Endothelial cell of umbilical vein (primary cell): ENCODE data around the gene LMNA.

Experiments used
- EZH2 ChIP-seq: IDR thresholded peaks from 2 replicates; pipeline ENCODE4 v1.6.1; 2012; ENCODE audit warnings: borderline replicate concordance, low read depth, mild to moderate bottlenecking, moderate library complexity, low read length, inconsistent platforms; ENCODE audit not compliant: severe bottlenecking
- FOS ChIP-seq: IDR thresholded peaks from 2 replicates; pipeline ENCODE4 v1.6.1; 2011; ENCODE audit warnings: mild to moderate bottlenecking, low read length, moderate library complexity, borderline replicate concordance; ENCODE audit not compliant: insufficient read depth
- POLR2A ChIP-seq: IDR thresholded peaks from 2 replicates; pipeline ENCODE4 v1.6.1; 2012; ENCODE audit warnings: low read depth, mild to moderate bottlenecking, control low read depth, low read length
- POLR2AphosphoS5 ChIP-seq: IDR thresholded peaks from 2 replicates; pipeline ENCODE4 v1.6.1; 2012; ENCODE audit warnings: low read depth, mild to moderate bottlenecking, control low read depth, low read length, moderate library complexity; ENCODE audit not compliant: insufficient read depth
- TF ChIP-seq, protein P1 (sequence below), 2 donors: IDR thresholded peaks; 1 replicate in 1 of 2; 2 replicates in 1 of 2; pipeline ENCODE4 v1.5.1; 2011; ENCODE audit warnings: low read length in 2 of 2, mild to moderate bottlenecking in 2 of 2, moderate library complexity in 2 of 2, control low read depth in 1 of 2, inconsistent platforms in 1 of 2, low read depth in 1 of 2; ENCODE audit not compliant: insufficient read depth in 1 of 2; ENCODE audit errors: extremely low read depth in 1 of 2
- TF ChIP-seq, protein P2 (sequence below): IDR thresholded peaks from 2 replicates; pipeline ENCODE4 v1.6.1; 2011; ENCODE audit not compliant: insufficient read depth, insufficient read length

DNA sequence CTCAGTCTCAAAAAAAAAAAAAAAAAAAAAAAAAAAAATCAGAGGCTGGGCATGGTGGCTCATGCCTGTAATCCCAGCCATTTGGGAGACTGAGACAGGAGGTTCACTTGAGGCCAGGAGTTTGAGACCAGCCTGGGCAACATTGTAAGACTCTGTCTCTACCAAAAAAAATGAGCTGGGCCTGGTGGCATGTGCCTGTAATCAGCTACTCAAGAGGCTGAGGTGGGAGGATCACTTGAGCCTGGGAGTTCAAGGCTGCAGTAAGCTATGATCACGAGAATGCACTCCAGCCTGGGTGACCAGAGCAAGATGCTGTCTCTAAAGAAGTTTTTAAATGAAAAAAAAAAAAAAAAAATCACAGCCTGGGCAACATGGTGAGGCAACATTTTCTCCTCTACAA, 49.2 kb downstream of the LMNA start:
- TF ChIP-seq POLR2A (no peak), POLR2AphosphoS5 (no peak), FOS (no peak), EZH2 (no peak)
- TF ChIP-seq, protein P1, sequence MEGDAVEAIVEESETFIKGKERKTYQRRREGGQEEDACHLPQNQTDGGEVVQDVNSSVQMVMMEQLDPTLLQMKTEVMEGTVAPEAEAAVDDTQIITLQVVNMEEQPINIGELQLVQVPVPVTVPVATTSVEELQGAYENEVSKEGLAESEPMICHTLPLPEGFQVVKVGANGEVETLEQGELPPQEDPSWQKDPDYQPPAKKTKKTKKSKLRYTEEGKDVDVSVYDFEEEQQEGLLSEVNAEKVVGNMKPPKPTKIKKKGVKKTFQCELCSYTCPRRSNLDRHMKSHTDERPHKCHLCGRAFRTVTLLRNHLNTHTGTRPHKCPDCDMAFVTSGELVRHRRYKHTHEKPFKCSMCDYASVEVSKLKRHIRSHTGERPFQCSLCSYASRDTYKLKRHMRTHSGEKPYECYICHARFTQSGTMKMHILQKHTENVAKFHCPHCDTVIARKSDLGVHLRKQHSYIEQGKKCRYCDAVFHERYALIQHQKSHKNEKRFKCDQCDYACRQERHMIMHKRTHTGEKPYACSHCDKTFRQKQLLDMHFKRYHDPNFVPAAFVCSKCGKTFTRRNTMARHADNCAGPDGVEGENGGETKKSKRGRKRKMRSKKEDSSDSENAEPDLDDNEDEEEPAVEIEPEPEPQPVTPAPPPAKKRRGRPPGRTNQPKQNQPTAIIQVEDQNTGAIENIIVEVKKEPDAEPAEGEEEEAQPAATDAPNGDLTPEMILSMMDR (IDR thresholded peaks at IDR 0.05; ENCODE audit: extremely low read depth in 1 of 2, insufficient read depth in 1 of 2, low read depth in 1 of 2, low read length in 2 of 2) = no peak
- TF ChIP-seq, protein P2, sequence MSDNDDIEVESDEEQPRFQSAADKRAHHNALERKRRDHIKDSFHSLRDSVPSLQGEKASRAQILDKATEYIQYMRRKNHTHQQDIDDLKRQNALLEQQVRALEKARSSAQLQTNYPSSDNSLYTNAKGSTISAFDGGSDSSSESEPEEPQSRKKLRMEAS = no peak
